ENCODE data around the gene AUP1. TPM values are rescaled to one million over a fixed set of nuclear protein-coding genes. Genes with fewer than 3 reads are reported as not detected.
A peak's percentile ranks its signal among the peaks of the same experiment; 100 is the strongest.

The AUP1 gene
- total and polyA plus RNA-seq, 2 of the 8 experiments (the other 6 are each of a cell fraction or from before 2014, with no cell fraction given): 83.4 to 121 TPM

- Histone ChIP-seq H3K36me3 (ENCODE audit: control insufficient read depth in 2 of 4, insufficient read depth in 4 of 4, low read length in 3 of 4) (peaks cover 0 to 19% (median 0%) of the 10 kb centered on the region in 4 experiments; a peak in 1 of 8 replicates), H3K23ac (ENCODE audit: insufficient read length) (no peak overlapping the region), H3K56ac (replicated peaks; ENCODE audit: insufficient read length, low read depth, low read length) (no peak overlapping the region), H3K4me3 (ENCODE audit: extremely low read depth in 1 of 4, insufficient read depth in 2 of 4, low read depth in 3 of 4, low read length in 4 of 4) (peak overlapping the region; percentile 5 to 62 (median 23); a peak in 6 of 8 replicates), H3K9me3 (ENCODE audit: insufficient read depth in 2 of 2, low read depth in 1 of 2, low read length in 1 of 2) (peaks cover 7 to 12% of the 10 kb centered on the region in 2 experiments), H3K4me2 (ENCODE audit: insufficient read depth in 1 of 2, low read depth in 2 of 2, low read length in 2 of 2) (peak overlapping the region; percentile 63 to 88), H4K91ac (replicated peaks; ENCODE audit: insufficient read length, low read length) (no peak overlapping the region), H2BK120ac (replicated peaks; ENCODE audit: low read depth, low read length) (no peak overlapping the region), H2BK12ac (ENCODE audit: low read depth, low read length) (peak overlapping the region; percentile 68; the same call in 1 of the 2 replicates), H2AK5ac (ENCODE audit: low read depth, low read length) (no peak overlapping the region), H3K27ac (ENCODE audit: low read depth, low read length) (no peak overlapping the region), H3K14ac (ENCODE audit: insufficient read length) (no peak overlapping the region), H2BK15ac (ENCODE audit: low read length) (0 out of 2 replicates have a peak overlapping the region, but pooled peaks have one; percentile 92), H3K79me2 (ENCODE audit: control insufficient read depth in 1 of 2, insufficient read depth in 2 of 2, low read length in 2 of 2) (no peaks in the 10 kb centered on the region), H3K23me2 (ENCODE audit: low read depth, low read length) (peaks cover 10% of the 10 kb centered on the region; the same call in 1 of the 2 replicates), H3K4ac (replicated peaks; ENCODE audit: insufficient read length, low read depth, low read length) (no peak overlapping the region), H3K9ac (replicated peaks in 1 of 4; ENCODE audit: extremely low read depth in 1 of 4, low read depth in 3 of 4, low read length in 3 of 4) (no peak overlapping the region), H4K20me1 (replicated peaks in 1 of 2; ENCODE audit: control insufficient read depth in 1 of 2, insufficient read depth in 2 of 2, low read length in 2 of 2) (peaks cover 2 to 4% of the 10 kb centered on the region in 2 experiments), H2AFZ (ENCODE audit: low read length) (peak overlapping the region; percentile 9; the same call in 1 of the 2 replicates), H3K79me1 (ENCODE audit: low read depth, low read length) (no peaks in the 10 kb centered on the region), H4K8ac (ENCODE audit: extremely low read depth, insufficient read depth, low read length) (peak overlapping the region; percentile 84; the same call in 1 of the 2 replicates), H3K27me3 (replicated peaks in 1 of 4; ENCODE audit: control insufficient read depth in 3 of 4, extremely low read depth in 1 of 4, insufficient read depth in 3 of 4, low read length in 3 of 4) (peaks cover 74 to 100% (median 95%) of the 10 kb centered on the region in 4 experiments), H3K4me1 (replicated peaks in 1 of 4; ENCODE audit: control insufficient read depth in 3 of 4, insufficient read depth in 4 of 4, low read length in 3 of 4) (peaks cover 0 to 24% (median 10%) of the 10 kb centered on the region in 4 experiments; a peak in 6 of 7 replicates), H2BK20ac (ENCODE audit: low read length) (no peak overlapping the region), H4K5ac (ENCODE audit: insufficient read length, low read depth, low read length) (no peak overlapping the region), H3K18ac (ENCODE audit: extremely low read depth, low read length) (peak overlapping the region; percentile 51), H2BK5ac (ENCODE audit: low read depth, low read length) (no peak overlapping the region; the same call in 1 of the 2 replicates)
- WGBS, 2 experiments (ENCODE audit: extremely low coverage in 1 of 2, insufficient coverage in 1 of 2, insufficient read length in 1 of 2, insufficient replicate concordance in 2 of 2, low coverage in 1 of 2, low lambda C conversion rate in 2 of 2, missing lambda C conversion rate in 1 of 2): 2% methylated on average over 57 of the region's 60 CpGs; no CpG with 5 or more reads in 1 of the 2 experiments
- ChIA-PET POLR2A (ENCODE audit: partially characterized antibody) (interaction anchor here (0.8 to 6.7 kb wide), 9 partner anchors 9 to 75 kb away, joined by 3 to 63 read pairs (median 4); partner anchors contain the start of genes AUP1, DQX1, HTRA2 and LBX2), CTCF (ENCODE audit: partially characterized antibody) (interaction anchor here (0.5 to 4.2 kb wide), 5 partner anchors 11 to 450 kb away, joined by 3 to 20 read pairs (median 3); partner anchors contain the start of gene DQX1)
- FAIRE-seq (no peak), DNase-seq (ENCODE audit: low read depth in 1 of 2, low spot score in 2 of 2) (no peak)
- TF ChIP-seq SRF (IDR thresholded peaks at IDR 0.05; ENCODE audit: low read depth, low read length): no peak
- no peak for TF ChIP-seq JUND (IDR thresholded peaks at IDR 0.05; ENCODE audit: low read length)
- TF ChIP-seq FOSL1 (IDR thresholded peaks at IDR 0.05; ENCODE audit: insufficient read depth, low read depth, low read length): no peak
- no peak for TF ChIP-seq CHD2 (IDR thresholded peaks at IDR 0.05; ENCODE audit: low read length)
- TF ChIP-seq ATF3 (IDR thresholded peaks at IDR 0.05; ENCODE audit: insufficient read depth, low read depth, low read length): no peak
- peak; percentile 17; the same call in 1 of the 2 replicates for TF ChIP-seq SP1 (IDR thresholded peaks at IDR 0.05; ENCODE audit: low read depth, low read length)
- no peak for TF ChIP-seq SP2 (IDR thresholded peaks at IDR 0.05; ENCODE audit: low read length)
- peak; percentile 84 for TF ChIP-seq EZH2 (IDR thresholded peaks at IDR 0.05; ENCODE audit: low read depth, low read length, severe bottlenecking)
- no peak for TF ChIP-seq SIN3A (conservative IDR thresholded peaks at IDR 0.05 in 1 of 2, IDR thresholded peaks at IDR 0.05 in 1 of 2; ENCODE audit: low read depth in 1 of 2, low read length in 2 of 2)
- TF ChIP-seq SUZ12 (IDR thresholded peaks at IDR 0.05; ENCODE audit: low read length): peak; percentile 93
Measured at GRCh38 chr2:74515271-74515980, 14.1 kb downstream of the AUP1 start.
